MM.1S (cell line): Measurements from ENCODE around the gene KCNC3.

Experiments
- DNase-seq: peaks from one replicate; pipeline ENCODE4 v3.0.0-alpha.2; 2015
- H2AFZ ChIP-seq: fragments of 300-600 bp; sonication (generic); 2 replicates; pipeline ENCODE4 v1.6.0; 2016; ENCODE audit warnings: antibody characterized with exemption, low read length
- H3F3A ChIP-seq: fragments of 300-600 bp; sonication (generic); 2 replicates; pipeline ENCODE4 v1.6.1; 2016; ENCODE audit warnings: mild to moderate bottlenecking, antibody characterized with exemption, low read length, moderate library complexity, mixed read lengths; ENCODE audit not compliant: insufficient read depth
- H3K27ac ChIP-seq: fragments of 300-600 bp; sonication (generic); 2 replicates; pipeline ENCODE4 v1.5.1; 2016; ENCODE audit warnings: mild to moderate bottlenecking, low read length
- H3K27me3 ChIP-seq: fragments of 300-600 bp; sonication (generic); replicated peaks from 2 replicates; pipeline ENCODE4 v1.6.0; 2016; ENCODE audit warnings: low read length; ENCODE audit not compliant: insufficient read depth
- H3K36me3 ChIP-seq: fragments of 300-600 bp; sonication (generic); replicated peaks from 2 replicates; pipeline ENCODE4 v1.6.1; 2016; ENCODE audit warnings: mild to moderate bottlenecking, low read length, mixed read lengths; ENCODE audit not compliant: insufficient read depth
- H3K4me1 ChIP-seq: fragments of 300-600 bp; sonication (generic); 2 replicates; pipeline ENCODE4 v1.6.1; 2016; ENCODE audit warnings: low read length, mixed read lengths
- H3K4me2 ChIP-seq: fragments of 300-600 bp; sonication (generic); 2 replicates; pipeline ENCODE4 v1.6.0; 2016; ENCODE audit warnings: low read depth, low read length
- H3K4me3 ChIP-seq: fragments of 300-600 bp; sonication (generic); 2 replicates; pipeline ENCODE4 v1.5.1; 2016; ENCODE audit warnings: low read length, mixed read lengths
- H3K79me2 ChIP-seq: fragments of 300-600 bp; sonication (generic); 2 replicates; pipeline ENCODE4 v1.6.1; 2016; ENCODE audit warnings: mixed run types, low read length, mixed read lengths
- H3K9ac ChIP-seq: fragments of 300-600 bp; sonication (generic); 2 replicates; pipeline ENCODE4 v1.6.1; 2016; ENCODE audit warnings: low read length, mixed read lengths
- H3K9me2 ChIP-seq: fragments of 300-600 bp; sonication (generic); replicated peaks from 2 replicates; pipeline ENCODE4 v1.6.1; 2016; ENCODE audit warnings: mild to moderate bottlenecking, low read length, mixed read lengths; ENCODE audit not compliant: insufficient read depth
- H3K9me3 ChIP-seq: fragments of 300-600 bp; sonication (generic); replicated peaks from 2 replicates; pipeline ENCODE4 v1.6.1; 2016; ENCODE audit warnings: mild to moderate bottlenecking, low read length, mixed read lengths; ENCODE audit not compliant: insufficient read depth
- H4K20me1 ChIP-seq: fragments of 300-600 bp; sonication (generic); 2 replicates; pipeline ENCODE4 v1.6.1; 2016; ENCODE audit warnings: mild to moderate bottlenecking, low read length, moderate library complexity, mixed read lengths; ENCODE audit not compliant: insufficient read depth
- EZH2 ChIP-seq: fragments of 300-600 bp; sonication (generic); optimal IDR thresholded peaks from 2 replicates; pipeline ENCODE3; 2017; ENCODE audit warnings: low read depth, mild to moderate bottlenecking, antibody characterized with exemption, low read length, mixed read lengths
- EZH2phosphoT487 ChIP-seq: fragments of 300-600 bp; sonication (generic); IDR thresholded peaks from 2 replicates; pipeline ENCODE4 v1.6.1; 2018; ENCODE audit warnings: antibody characterized with exemption, low read length
- TF ChIP-seq, protein P1 (sequence below): fragments of 300-600 bp; sonication (generic); IDR thresholded peaks from 2 replicates; pipeline ENCODE4 v1.5.1; 2016; ENCODE audit warnings: antibody characterized with exemption, low read length, mixed read lengths

The KCNC3 gene

DNA sequence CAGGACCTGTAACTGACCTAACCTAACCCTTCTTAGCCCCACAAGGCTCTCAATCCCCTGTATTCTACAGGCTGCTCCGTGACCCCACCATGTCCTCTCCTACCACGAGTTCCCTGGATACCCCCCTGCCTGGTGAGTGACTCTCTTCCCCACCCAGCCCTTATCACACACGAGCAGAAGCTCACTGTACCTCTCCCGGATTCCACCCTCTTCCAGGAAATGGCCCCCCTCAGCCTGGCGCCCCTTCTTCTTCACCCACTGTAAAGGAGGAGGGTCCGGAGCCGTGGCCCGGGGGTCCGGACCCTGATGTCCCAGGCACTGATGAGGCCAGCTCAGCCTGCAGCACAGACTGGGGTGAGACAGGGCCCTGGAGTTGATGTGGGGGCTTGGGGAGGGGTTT is 48.3 kb upstream of the KCNC3 start:
- DNase-seq = no peak
- TF ChIP-seq EZH2 (no peak), EZH2phosphoT487 (no peak)
- TF ChIP-seq, protein P1, sequence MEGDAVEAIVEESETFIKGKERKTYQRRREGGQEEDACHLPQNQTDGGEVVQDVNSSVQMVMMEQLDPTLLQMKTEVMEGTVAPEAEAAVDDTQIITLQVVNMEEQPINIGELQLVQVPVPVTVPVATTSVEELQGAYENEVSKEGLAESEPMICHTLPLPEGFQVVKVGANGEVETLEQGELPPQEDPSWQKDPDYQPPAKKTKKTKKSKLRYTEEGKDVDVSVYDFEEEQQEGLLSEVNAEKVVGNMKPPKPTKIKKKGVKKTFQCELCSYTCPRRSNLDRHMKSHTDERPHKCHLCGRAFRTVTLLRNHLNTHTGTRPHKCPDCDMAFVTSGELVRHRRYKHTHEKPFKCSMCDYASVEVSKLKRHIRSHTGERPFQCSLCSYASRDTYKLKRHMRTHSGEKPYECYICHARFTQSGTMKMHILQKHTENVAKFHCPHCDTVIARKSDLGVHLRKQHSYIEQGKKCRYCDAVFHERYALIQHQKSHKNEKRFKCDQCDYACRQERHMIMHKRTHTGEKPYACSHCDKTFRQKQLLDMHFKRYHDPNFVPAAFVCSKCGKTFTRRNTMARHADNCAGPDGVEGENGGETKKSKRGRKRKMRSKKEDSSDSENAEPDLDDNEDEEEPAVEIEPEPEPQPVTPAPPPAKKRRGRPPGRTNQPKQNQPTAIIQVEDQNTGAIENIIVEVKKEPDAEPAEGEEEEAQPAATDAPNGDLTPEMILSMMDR = no peak
- H3F3A ChIP-seq = peaks cover 2% of the 10 kb centered on the region; the same call in 1 of the 2 replicates
- H2AFZ ChIP-seq = no peak overlapping the region
- H3K27ac ChIP-seq = no peak overlapping the region
- no peak overlapping the region for H3K4me3 ChIP-seq
- H3K4me2 ChIP-seq = no peak overlapping the region
- peaks cover 3% of the 10 kb centered on the region; the same call in 1 of the 2 replicates for H4K20me1 ChIP-seq
- H3K9me3 ChIP-seq = no peaks in the 10 kb centered on the region
- peaks cover 12% of the 10 kb centered on the region for H3K79me2 ChIP-seq
- H3K9ac ChIP-seq = no peak overlapping the region
- no peaks in the 10 kb centered on the region for H3K9me2 ChIP-seq
- H3K4me1 ChIP-seq = no peaks in the 10 kb centered on the region
- H3K27me3 ChIP-seq = no peaks in the 10 kb centered on the region
- H3K36me3 ChIP-seq = peaks cover 5% of the 10 kb centered on the region; the same call in 1 of the 2 replicates

DNA sequence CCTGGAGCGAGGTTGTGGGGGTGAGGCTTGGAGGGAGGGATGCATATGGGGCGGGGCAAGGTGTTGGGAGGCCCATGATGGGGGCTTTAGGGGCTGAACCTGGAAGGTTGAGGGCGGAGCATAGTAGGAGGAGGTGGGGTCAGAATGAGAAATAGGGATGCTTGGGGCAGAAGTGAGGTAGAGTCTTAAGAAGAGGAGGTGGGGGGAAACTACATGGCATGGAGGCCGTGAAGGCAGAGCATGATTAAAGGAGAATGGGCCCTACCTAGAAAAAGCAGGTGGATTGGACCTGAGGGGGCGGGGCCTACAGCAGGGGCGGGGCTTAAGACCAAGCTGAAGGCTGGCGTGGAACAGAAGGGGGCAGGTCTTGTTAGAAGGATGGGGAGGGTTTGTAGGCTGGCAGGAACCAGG is 47.9 kb upstream of the KCNC3 start:
- no peak for DNase-seq
- peaks cover 3% of the 10 kb centered on the region; the same call in 1 of the 2 replicates for H4K20me1 ChIP-seq

DNA sequence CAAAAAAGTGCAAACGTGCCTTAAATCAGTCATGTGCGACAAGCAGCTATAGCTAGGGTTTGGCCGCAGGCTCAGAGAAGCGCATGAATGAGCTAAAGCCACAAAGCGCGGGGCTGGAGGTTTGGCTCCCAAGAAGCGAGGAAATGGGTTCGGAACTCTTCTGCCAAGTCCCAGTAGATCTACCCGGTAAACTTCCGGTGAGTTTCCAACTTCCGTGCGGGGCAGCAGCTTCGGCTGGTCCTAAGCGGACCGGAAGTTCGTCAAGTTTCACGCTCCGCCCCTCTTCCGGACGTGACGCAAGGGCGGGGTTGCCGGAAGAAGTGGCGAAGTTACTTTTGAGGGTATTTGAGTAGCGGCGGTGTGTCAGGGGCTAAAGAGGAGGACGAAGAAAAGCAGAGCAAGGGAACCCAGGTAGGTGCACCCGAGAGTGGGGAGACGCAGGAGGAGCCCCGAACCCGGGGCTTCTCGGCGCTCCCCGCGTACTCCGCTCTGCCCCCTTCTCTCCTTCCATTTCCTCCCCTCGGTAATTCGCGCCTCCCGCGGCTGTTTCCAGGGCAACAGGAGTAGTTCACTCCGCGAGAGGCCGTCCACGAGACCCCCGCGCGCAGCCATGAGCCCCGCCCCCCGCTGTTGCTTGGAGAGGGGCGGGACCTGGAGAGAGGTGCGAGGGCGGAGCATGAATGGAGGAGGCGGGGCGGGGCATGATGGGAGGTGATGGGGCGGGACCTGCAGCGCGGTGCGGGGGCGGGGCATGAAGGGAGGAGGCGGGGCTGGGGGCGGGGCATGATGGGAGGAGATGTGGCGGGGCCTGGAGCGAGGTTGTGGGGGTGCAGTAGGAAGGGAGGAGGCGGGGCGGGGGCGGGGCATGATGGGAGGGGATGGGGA is 47.2 kb upstream of the KCNC3 start, which contains the start of gene NR1H2:
TSS of gene NR1H2 (plus strand) at position 292 of the 885 bp plus-strand sequence. CDS start 1,149 bp downstream, outside the sequence.
- Histone ChIP-seq H3K27ac (peak within 1 kb of the TSS; percentile 98), H4K20me1 (peaks cover 3% of the 10 kb centered on the region; the same call in 1 of the 2 replicates), H3K4me3 (peak within 1 kb of the TSS; percentile 91), H3K9ac (peak within 1 kb of the TSS; percentile 98), H3K9me2 (no peaks in the 10 kb centered on the region), H3K4me1 (no peaks in the 10 kb centered on the region), H3K79me2 (peaks cover 12% of the 10 kb centered on the region), H3K4me2 (peak within 1 kb of the TSS; percentile 42), H3K9me3 (no peaks in the 10 kb centered on the region), H3F3A (peaks cover 2% of the 10 kb centered on the region; the same call in 1 of the 2 replicates), H3K27me3 (no peaks in the 10 kb centered on the region), H3K36me3 (peaks cover 5% of the 10 kb centered on the region; the same call in 1 of the 2 replicates), H2AFZ (peak within 1 kb of the TSS; percentile 75)
- peak; percentile 99 for DNase-seq
- no peak for TF ChIP-seq EZH2
- TF ChIP-seq EZH2phosphoT487 = no peak
- TF ChIP-seq, protein P1 = no peak

More for the DNA sequence above, 47.9 kb upstream of the KCNC3 start:
- Histone ChIP-seq H3K27ac (no peak overlapping the region), H3K9me3 (no peaks in the 10 kb centered on the region), H3K4me2 (no peak overlapping the region), H3K36me3 (peaks cover 5% of the 10 kb centered on the region; the same call in 1 of the 2 replicates), H3F3A (peaks cover 2% of the 10 kb centered on the region; the same call in 1 of the 2 replicates), H2AFZ (no peak overlapping the region), H3K4me3 (no peak overlapping the region), H3K9ac (no peak overlapping the region), H3K27me3 (no peaks in the 10 kb centered on the region), H3K4me1 (no peaks in the 10 kb centered on the region), H3K9me2 (no peaks in the 10 kb centered on the region), H3K79me2 (peaks cover 12% of the 10 kb centered on the region)
- TF ChIP-seq, protein P1 = no peak
- no peak for TF ChIP-seq EZH2phosphoT487
